SK-N-SH (cell line): ENCODE data around the gene SOD1. TPM values are rescaled to one million over a fixed set of nuclear protein-coding genes. Genes with fewer than 3 reads are reported as not detected.

ENCODE experiments used
- CTCF ChIA-PET: fragments of 300-600, 350-600 bp; formaldehyde crosslinking; extraction: SDS; loops from one replicate; lab custom pipeline; 2021; lab: Yijun Ruan, JAX
- POLR2A ChIA-PET: fragments of 350-600 bp; sonication (Branson Sonifier 250); formaldehyde crosslinking; extraction: SDS; loops from one replicate; lab custom pipeline; 2020; ENCODE audit warnings: antibody characterized with exemption, inconsistent platforms; lab: Yijun Ruan, JAX
- DNase-seq: peaks from one replicate; pipeline ENCODE4 v3.0.0; 2012
- H2AFZ ChIP-seq: fragments of 200-600 bp; sonication (generic); 2 replicates; pipeline ENCODE4 v1.8.1; 2016; ENCODE audit warnings: antibody characterized with exemption, mild to moderate bottlenecking, low read depth
- H3F3A ChIP-seq: fragments of 200-600 bp; sonication (generic); replicated peaks from 2 replicates; pipeline ENCODE3; 2016; ENCODE audit warnings: antibody characterized with exemption, mild to moderate bottlenecking; ENCODE audit not compliant: insufficient read depth
- H3K27ac ChIP-seq, 2 experiments: fragments of 200-500 bp in 1 of 2; fragments of 200-600 bp in 1 of 2; sonication (Bioruptor generic) in 1 of 2; sonication (generic), shearing (Covaris generic) in 1 of 2; 2 replicates each; pipeline versions ENCODE4 v1.5.1 to v1.6.1; 2014 to 2016; ENCODE audit warnings: low read depth in 2 of 2, inconsistent platforms in 1 of 2, low read length in 1 of 2, mild to moderate bottlenecking in 1 of 2, mixed read lengths in 1 of 2
- H3K27me3 ChIP-seq: fragments of 200-600 bp; sonication (generic), shearing (Covaris generic); 2 replicates; pipeline ENCODE4 v1.6.1; 2016; ENCODE audit warnings: mixed run types; ENCODE audit not compliant: insufficient read depth
- H3K36me3 ChIP-seq, 2 experiments: fragments of 200-500 bp in 1 of 2; fragments of 200-600 bp in 1 of 2; sonication (Bioruptor generic) in 1 of 2; sonication (generic) in 1 of 2; replicated peaks in 1 of 2; 2 replicates each; pipeline versions ENCODE3 to v1.5.1; 2014 to 2016; ENCODE audit warnings: low read length in 1 of 2, mild to moderate bottlenecking in 1 of 2; ENCODE audit not compliant: insufficient read depth in 2 of 2, control insufficient read depth in 1 of 2
- H3K4me1 ChIP-seq, 2 experiments: fragments of 200-500 bp in 1 of 2; fragments of 200-600 bp in 1 of 2; sonication (Bioruptor generic) in 1 of 2; sonication (generic), shearing (Covaris generic) in 1 of 2; 2 replicates each; pipeline versions ENCODE4 v1.5.1 to v1.6.1; 2014 to 2016; ENCODE audit warnings: low read depth in 1 of 2, low read length in 1 of 2, mixed run types in 1 of 2; ENCODE audit not compliant: insufficient read depth in 2 of 2, control insufficient read depth in 1 of 2
- H3K4me2 ChIP-seq: fragments of 200-600 bp; sonication (generic), shearing (Covaris generic); 2 replicates; pipeline ENCODE4 v1.6.1; 2017; ENCODE audit warnings: mixed run types
- H3K4me3 ChIP-seq, 2 experiments: fragments of 200-500 bp in 1 of 2; fragments of 200-600 bp in 1 of 2; sonication (Bioruptor generic) in 1 of 2; sonication (generic), shearing (Covaris generic) in 1 of 2; 2 replicates each; pipeline versions ENCODE4 v1.5.1 to v1.8.1; 2014 to 2016; ENCODE audit warnings: low read depth in 2 of 2, inconsistent platforms in 1 of 2, low read length in 1 of 2, mild to moderate bottlenecking in 1 of 2, mixed read lengths in 1 of 2, moderate library complexity in 1 of 2
- H3K79me2 ChIP-seq: fragments of 200-600 bp; sonication (generic); 2 replicates; pipeline ENCODE4 v1.8.1; 2017; ENCODE audit warnings: mild to moderate bottlenecking; ENCODE audit not compliant: insufficient read depth
- H3K9ac ChIP-seq: fragments of 200-600 bp; sonication (generic); 2 replicates; pipeline ENCODE4 v1.6.1; 2017; ENCODE audit warnings: mixed run types
- H3K9me2 ChIP-seq: fragments of 200-600 bp; sonication (generic); 2 replicates; pipeline ENCODE4 v1.6.1; 2017; ENCODE audit warnings: mixed run types
- H3K9me3 ChIP-seq: fragments of 200-600 bp; sonication (generic); 2 replicates; pipeline ENCODE4 v1.6.1; 2017; ENCODE audit warnings: mixed run types, mild to moderate bottlenecking, moderate library complexity
- H4K20me1 ChIP-seq: fragments of 200-600 bp; sonication (generic); 2 replicates; pipeline ENCODE4 v1.6.1; 2017; ENCODE audit warnings: mild to moderate bottlenecking, mixed run types; ENCODE audit not compliant: insufficient read depth
- EP300 ChIP-seq, 2 experiments: IDR thresholded peaks; 2 replicates each; pipeline versions ENCODE4 v1.4.0 to v1.6.1; 2012; ENCODE audit warnings: borderline replicate concordance in 1 of 2, low read depth in 1 of 2, low read length in 1 of 2
- FOSL2 ChIP-seq: IDR thresholded peaks from 2 replicates; pipeline ENCODE4 v1.4.0; 2012; ENCODE audit warnings: low read depth, mild to moderate bottlenecking, moderate library complexity, borderline replicate concordance
- GABPA ChIP-seq: IDR thresholded peaks from 2 replicates; pipeline ENCODE4 v1.4.0; 2012; ENCODE audit warnings: low read depth, mild to moderate bottlenecking
- GATA2 ChIP-seq: sonication (generic); formaldehyde crosslinking; IDR thresholded peaks from 2 replicates; pipeline ENCODE4 v1.5.0; 2020; ENCODE audit warnings: mild to moderate bottlenecking, missing genetic modification reagents
- MEF2A ChIP-seq: IDR thresholded peaks from 2 replicates; pipeline ENCODE4 v1.4.0; 2012; ENCODE audit warnings: low read depth, borderline replicate concordance
- NRF1 ChIP-seq: IDR thresholded peaks from 2 replicates; pipeline ENCODE4 v1.6.1; 2012; ENCODE audit warnings: low read depth, mild to moderate bottlenecking, low read length
- PBX3 ChIP-seq: IDR thresholded peaks from 2 replicates; pipeline ENCODE4; 2012
- POLR2AphosphoS5 ChIP-seq: IDR thresholded peaks from 2 replicates; pipeline ENCODE4 v1.6.1; 2012; ENCODE audit warnings: low read depth, low read length
- RAD21 ChIP-seq: IDR thresholded peaks from 2 replicates; pipeline ENCODE4 v1.6.1; 2012; ENCODE audit warnings: mild to moderate bottlenecking, low read length
- REST ChIP-seq: IDR thresholded peaks from 2 replicates; pipeline ENCODE4 v1.6.1; 2012; ENCODE audit warnings: mild to moderate bottlenecking, low read depth, low read length, moderate library complexity
- RFX5 ChIP-seq: IDR thresholded peaks from 2 replicates; pipeline ENCODE4 v1.6.1; 2012; ENCODE audit warnings: mild to moderate bottlenecking, improper control_type of control experiment, low read length
- TAF1 ChIP-seq: IDR thresholded peaks from 2 replicates; pipeline ENCODE4 v1.6.1; 2012; ENCODE audit warnings: low read depth, mild to moderate bottlenecking, low read length, moderate library complexity, borderline replicate concordance
- WGBS: methylation state at CpG from one replicate; pipeline ENCODE4 v1.1.6; 2017; ENCODE audit warnings: low lambda C conversion rate; 5-methylcytosine and 5-hydroxymethylcytosine counted together
- polyA plus RNA-seq, 3 experiments: library from polyadenylated mRNA; depleted of rRNA; stranded (reverse); fragments of >200 nt; gene quantifications; 2 replicates each; pipeline ENCODE4 v1.2.3, GENCODE V29; 2012

The SOD1 gene
- polyA plus RNA-seq, 1 of the 3 experiments (the other 2 are of a cell fraction), result 572 TPM

DNA sequence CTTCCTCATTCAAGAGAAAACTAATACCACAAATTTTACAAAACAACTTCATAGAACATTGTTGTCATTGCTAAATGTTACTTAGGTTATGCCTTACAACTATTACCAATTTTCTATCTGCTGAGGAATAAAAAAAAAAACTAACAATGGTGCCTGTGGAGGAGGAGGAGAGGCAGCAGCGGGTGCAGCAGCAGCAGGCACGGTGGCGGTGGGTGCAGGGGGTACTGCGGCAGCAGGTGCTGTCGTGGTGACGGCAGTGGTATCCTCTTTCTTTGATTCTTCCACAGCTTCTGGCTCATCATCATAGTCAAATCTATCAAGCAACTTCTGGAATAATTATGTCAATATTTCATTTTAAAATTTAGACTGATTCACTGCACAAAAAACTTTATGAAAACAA lies 36.9 kb downstream of the SOD1 start:
- Histone ChIP-seq H4K20me1 (no peaks in the 10 kb centered on the region), H2AFZ (no peak overlapping the region), H3K4me3 (no peak overlapping the region), H3K4me2 (no peak overlapping the region), H3K79me2 (peaks cover 23% of the 10 kb centered on the region; the same call in 1 of the 2 replicates), H3K36me3 (peaks cover 86 to 96% of the 10 kb centered on the region in 2 experiments), H3K27me3 (no peaks in the 10 kb centered on the region), H3F3A (peaks cover 17% of the 10 kb centered on the region), H3K27ac (no peak overlapping the region), H3K4me1 (no peaks in the 10 kb centered on the region; a peak in 1 of 4 replicates), H3K9ac (no peak overlapping the region), H3K9me3 (no peaks in the 10 kb centered on the region), H3K9me2 (no peaks in the 10 kb centered on the region)
- WGBS, result 98% methylated on average over 6 of the region's 6 CpGs
- TF ChIP-seq EP300 (IDR thresholded peaks at IDR 0.05; ENCODE audit: borderline replicate concordance in 1 of 2, low read depth in 1 of 2, low read length in 1 of 2) (no peak), POLR2AphosphoS5 (no peak), REST (no peak), MEF2A (no peak), RAD21 (no peak), TAF1 (no peak), RFX5 (no peak), FOSL2 (no peak), PBX3 (no peak), GATA2 (CRISPR knock-in tag) (no peak)
- DNase-seq, result no peak
- POLR2A ChIA-PET, result no interaction called here
- CTCF ChIA-PET, result no interaction called here

GRCh38 chr21:31698461-31698860 lies 39.0 kb downstream of the SOD1 start:
- Histone ChIP-seq H3K79me2 (peaks cover 28% of the 10 kb centered on the region; the same call in 1 of the 2 replicates), H3K9ac (no peak overlapping the region), H3K36me3 (peaks cover 86 to 96% of the 10 kb centered on the region in 2 experiments), H3K4me2 (no peak overlapping the region), H3K9me2 (no peaks in the 10 kb centered on the region), H3F3A (peaks cover 13% of the 10 kb centered on the region), H2AFZ (no peak overlapping the region), H3K27me3 (no peaks in the 10 kb centered on the region), H3K9me3 (no peaks in the 10 kb centered on the region), H3K27ac (no peak overlapping the region), H3K4me1 (no peaks in the 10 kb centered on the region; a peak in 1 of 4 replicates), H3K4me3 (no peak overlapping the region), H4K20me1 (no peaks in the 10 kb centered on the region)
- ChIA-PET CTCF (no interaction called here), POLR2A (no interaction called here)
- no peak for TF ChIP-seq POLR2AphosphoS5
- TF ChIP-seq NRF1, result no peak
- TF ChIP-seq EP300 (IDR thresholded peaks at IDR 0.05; ENCODE audit: borderline replicate concordance in 1 of 2, low read depth in 1 of 2, low read length in 1 of 2), result no peak
- no peak for TF ChIP-seq GABPA
- no peak for DNase-seq
